ENCODE measurements around the gene SUSD6.
"Not testable (repeated sequence)": the region's sequence is repeated elsewhere in the genome, so short reads cannot be mapped to it uniquely, and the experiment has no call there.

Gene SUSD6

GRCh38 chr14:69620211-69620611 lies 8.8 kb downstream of the SUSD6 start:
- no peak for DNase-seq (ENCODE audit: low read depth in 1 of 2, low spot score in 1 of 2)

GRCh38 chr14:69620981-69621380 lies 9.6 kb downstream of the SUSD6 start:
- no peak for DNase-seq (ENCODE audit: low read depth in 1 of 2, low spot score in 1 of 2)

- no peak for DNase-seq (ENCODE audit: low read depth in 1 of 2, low spot score in 1 of 2)
Measured at GRCh38 chr14:69624136-69624535, 12.7 kb downstream of the SUSD6 start.

- peak; percentile 33 to 48 for DNase-seq (ENCODE audit: low read depth in 1 of 2, low spot score in 1 of 2)
Measured at GRCh38 chr14:69625299-69626131, 14.1 kb downstream of the SUSD6 start.

- DNase-seq (ENCODE audit: low read depth in 1 of 2, low spot score in 1 of 2) = no peak
Measured at GRCh38 chr14:69626132-69626500, 14.7 kb downstream of the SUSD6 start.

GRCh38 chr14:69629225-69630127 lies 18.1 kb downstream of the SUSD6 start:
- no peak for DNase-seq (ENCODE audit: low read depth in 1 of 2, low spot score in 1 of 2)

- DNase-seq (ENCODE audit: low read depth in 1 of 2, low spot score in 1 of 2) = no peak
Measured at GRCh38 chr14:69630360-69630759, 19.0 kb downstream of the SUSD6 start.

GRCh38 chr14:69631509-69631908 lies 20.1 kb downstream of the SUSD6 start:
- DNase-seq (ENCODE audit: low read depth in 1 of 2, low spot score in 1 of 2) = no peak

GRCh38 chr14:69632164-69632563 lies 20.8 kb downstream of the SUSD6 start:
- DNase-seq (ENCODE audit: low read depth in 1 of 2, low spot score in 1 of 2) = no peak

- DNase-seq (ENCODE audit: low read depth in 1 of 2, low spot score in 1 of 2) = no peak
Measured at GRCh38 chr14:69632593-69633151, 21.3 kb downstream of the SUSD6 start.

- DNase-seq (ENCODE audit: low read depth in 1 of 2, low spot score in 1 of 2) = no peak
Measured at GRCh38 chr14:69633238-69633637, 21.8 kb downstream of the SUSD6 start.

- no peak for DNase-seq (ENCODE audit: low read depth in 1 of 2, low spot score in 1 of 2)
Measured at GRCh38 chr14:69635981-69636639, 24.7 kb downstream of the SUSD6 start.

- no peak for DNase-seq (ENCODE audit: low read depth in 1 of 2, low spot score in 1 of 2)
Measured at GRCh38 chr14:69636718-69637480, 25.5 kb downstream of the SUSD6 start.

- no peak for DNase-seq (ENCODE audit: low read depth in 1 of 2, low spot score in 1 of 2)
Measured at GRCh38 chr14:69637503-69638031, 26.2 kb downstream of the SUSD6 start.

- DNase-seq (ENCODE audit: low read depth in 1 of 2, low spot score in 1 of 2) = no peak
Measured at GRCh38 chr14:69640931-69641330, 29.5 kb downstream of the SUSD6 start.

GRCh38 chr14:69642212-69642793 lies 30.9 kb downstream of the SUSD6 start:
- DNase-seq (ENCODE audit: low read depth in 1 of 2, low spot score in 1 of 2) = not testable (repeated sequence)

- DNase-seq (ENCODE audit: low read depth in 1 of 2, low spot score in 1 of 2) = peak; percentile 28 to 63
Measured at GRCh38 chr14:69643430-69644200, 32.2 kb downstream of the SUSD6 start.

- DNase-seq (ENCODE audit: low read depth in 1 of 2, low spot score in 1 of 2) = no peak
Measured at GRCh38 chr14:69644814-69645213, 33.4 kb downstream of the SUSD6 start.

- DNase-seq (ENCODE audit: low read depth in 1 of 2, low spot score in 1 of 2) = no peak
Measured at GRCh38 chr14:69647213-69647612, 35.8 kb downstream of the SUSD6 start.
